Hepatocyte (in vitro differentiated cells): ENCODE measurements around the gene NR2F1-AS1. TPM values are rescaled to one million over a fixed set of nuclear protein-coding genes. Genes with fewer than 3 reads are reported as not detected.

Source experiments
- DNase-seq: peaks from one replicate; pipeline ENCODE4 v3.0.0-alpha.2; 2016; ENCODE audit warnings: low spot score
- H2AFZ ChIP-seq: fragments of 200-600 bp; sonication (generic); 2 replicates; pipeline ENCODE4 v1.6.0; 2016; ENCODE audit warnings: antibody characterized with exemption, mild to moderate bottlenecking
- H3K27ac ChIP-seq: fragments of 200-600 bp; sonication (generic); 2 replicates; pipeline ENCODE4 v1.5.1; 2016; ENCODE audit warnings: mild to moderate bottlenecking
- H3K27me3 ChIP-seq: fragments of 200-600 bp; sonication (generic); 2 replicates; pipeline ENCODE4 v1.6.1; 2016
- H3K36me3 ChIP-seq: fragments of 200-600 bp; sonication (generic); replicated peaks from 2 replicates; pipeline ENCODE4 v1.5.1; 2016; ENCODE audit warnings: low read depth; ENCODE audit not compliant: insufficient read depth
- H3K4me1 ChIP-seq: fragments of 200-600 bp; sonication (generic); 2 replicates; pipeline ENCODE4 v1.5.1; 2016; ENCODE audit warnings: mild to moderate bottlenecking, moderate library complexity; ENCODE audit not compliant: insufficient read depth
- H3K4me2 ChIP-seq: fragments of 200-600 bp; sonication (generic); 2 replicates; pipeline ENCODE4 v1.6.0; 2016
- H3K4me3 ChIP-seq: fragments of 200-600 bp; sonication (generic); 2 replicates; pipeline ENCODE4 v1.5.1; 2016; ENCODE audit warnings: mild to moderate bottlenecking
- H3K79me2 ChIP-seq: fragments of 200-600 bp; sonication (generic); 2 replicates; pipeline ENCODE4 v1.6.0; 2017; ENCODE audit warnings: mild to moderate bottlenecking
- H3K9me2 ChIP-seq: fragments of 200-600 bp; sonication (generic); replicated peaks from 2 replicates; pipeline ENCODE4 v1.6.0; 2017; ENCODE audit warnings: mild to moderate bottlenecking; ENCODE audit not compliant: insufficient read depth
- H3K9me3 ChIP-seq: fragments of 200-600 bp; sonication (generic); 2 replicates; pipeline ENCODE4 v1.5.1; 2016; ENCODE audit warnings: low read depth, mild to moderate bottlenecking
- H4K20me1 ChIP-seq: fragments of 200-600 bp; sonication (generic); 2 replicates; pipeline ENCODE4 v1.6.0; 2016; ENCODE audit warnings: mild to moderate bottlenecking; ENCODE audit not compliant: insufficient read depth, poor library complexity, severe bottlenecking
- CTCF ChIP-seq: fragments of 200-600 bp; sonication (generic); IDR thresholded peaks from 2 replicates; pipeline ENCODE4 v1.5.1; 2016; ENCODE audit warnings: antibody characterized with exemption, mild to moderate bottlenecking; ENCODE audit not compliant: poor library complexity
- EZH2 ChIP-seq: fragments of 200-600 bp; sonication (generic); IDR thresholded peaks from 2 replicates; pipeline ENCODE4 v1.6.1; 2016; ENCODE audit warnings: antibody characterized with exemption, mild to moderate bottlenecking, borderline replicate concordance
- EZH2phosphoT487 ChIP-seq: fragments of 200-600 bp; sonication (generic); IDR thresholded peaks from one replicate; pipeline ENCODE4 v1.6.1; 2018; ENCODE audit warnings: antibody characterized with exemption, mild to moderate bottlenecking, low read depth, moderate library complexity; ENCODE audit not compliant: unreplicated experiment, severe bottlenecking
- WGBS: methylation state at CpG from one replicate; pipeline ENCODE4 v1.1.6; 2016; ENCODE audit warnings: low lambda C conversion rate; ENCODE audit errors: missing lambda C conversion rate; 5-methylcytosine and 5-hydroxymethylcytosine counted together
- polyA plus RNA-seq: library from polyadenylated mRNA; unstranded; fragments of >200 nt; fragmentation: Nextera tagmentation; extraction: Ambion mirVana; gene quantifications from 2 replicates; pipeline ENCODE4 v1.2.1, GENCODE V29; 2016
- total RNA-seq: library from RNA; depleted of rRNA; stranded (reverse); fragments of >200 nt; gene quantifications from 2 replicates; pipeline ENCODE4 v1.2.3, GENCODE V29; 2014

NR2F1-AS1 gene
- total and polyA plus RNA-seq, 2 experiments from 2014 or later, result 8.4 to 8.6 TPM

GRCh38 chr5:93601802-93602155 lies 20.8 kb upstream of the NR2F1-AS1 start:
- H3K4me3 ChIP-seq, result no peak overlapping the region
- WGBS, result 10% methylated on average over 9 of the region's 9 CpGs

GRCh38 chr5:93601071-93601801 lies 20.2 kb upstream of the NR2F1-AS1 start:
- Histone ChIP-seq H2AFZ (no peak overlapping the region), H3K36me3 (no peaks in the 10 kb centered on the region), H3K27ac (no peak overlapping the region), H3K4me3 (no peak overlapping the region), H3K79me2 (no peaks in the 10 kb centered on the region), H3K4me2 (peak overlapping the region; percentile 57), H3K9me3 (no peaks in the 10 kb centered on the region), H3K9me2 (no peaks in the 10 kb centered on the region), H3K27me3 (peaks cover 100% of the 10 kb centered on the region), H3K4me1 (peaks cover 5% of the 10 kb centered on the region), H4K20me1 (no peaks in the 10 kb centered on the region)
- DNase-seq, result no peak
- WGBS, result 18% methylated on average over 3 of the region's 3 CpGs
- TF ChIP-seq CTCF (no peak), EZH2phosphoT487 (no peak), EZH2 (no peak)

More at GRCh38 chr5:93601802-93602155, 20.8 kb upstream of the NR2F1-AS1 start:
- Histone ChIP-seq H3K4me1 (peaks cover 5% of the 10 kb centered on the region), H3K27me3 (peaks cover 100% of the 10 kb centered on the region), H3K9me3 (no peaks in the 10 kb centered on the region), H4K20me1 (no peaks in the 10 kb centered on the region), H3K9me2 (no peaks in the 10 kb centered on the region), H2AFZ (no peak overlapping the region), H3K79me2 (no peaks in the 10 kb centered on the region), H3K27ac (no peak overlapping the region), H3K36me3 (no peaks in the 10 kb centered on the region), H3K4me2 (peak overlapping the region; percentile 57)
- DNase-seq, result no peak
- TF ChIP-seq EZH2phosphoT487 (peak; percentile 48), EZH2 (no peak)

- 17% methylated on average over 8 of the region's 8 CpGs for WGBS
- TF ChIP-seq EZH2 (peak; percentile 16), CTCF (no peak), EZH2phosphoT487 (no peak)
- DNase-seq, result no peak
- no peaks in the 10 kb centered on the region for H3K9me2 ChIP-seq
- H3K9me3 ChIP-seq, result no peaks in the 10 kb centered on the region
- no peaks in the 10 kb centered on the region for H4K20me1 ChIP-seq
- peaks cover 100% of the 10 kb centered on the region for H3K27me3 ChIP-seq
- H3K4me1 ChIP-seq, result peaks cover 5% of the 10 kb centered on the region
- H3K4me3 ChIP-seq, result no peak overlapping the region
- H3K36me3 ChIP-seq, result no peaks in the 10 kb centered on the region
- H3K79me2 ChIP-seq, result no peaks in the 10 kb centered on the region
- no peak overlapping the region for H3K4me2 ChIP-seq
- H3K27ac ChIP-seq, result no peak overlapping the region
- no peak overlapping the region for H2AFZ ChIP-seq
These were observed 19.5 kb upstream of the NR2F1-AS1 start for GRCh38 chr5:93600409-93601070.

GRCh38 chr5:93599399-93600120 lies 18.5 kb upstream of the NR2F1-AS1 start:
- H4K20me1 ChIP-seq, result no peaks in the 10 kb centered on the region
- peaks cover 100% of the 10 kb centered on the region for H3K27me3 ChIP-seq
- no peak overlapping the region for H3K4me3 ChIP-seq
- H2AFZ ChIP-seq, result no peak overlapping the region
- no peaks in the 10 kb centered on the region for H3K79me2 ChIP-seq
- 16% methylated on average over 17 of the region's 17 CpGs for WGBS
- peaks cover 5% of the 10 kb centered on the region for H3K4me1 ChIP-seq
- no peaks in the 10 kb centered on the region for H3K9me2 ChIP-seq
- H3K9me3 ChIP-seq, result no peaks in the 10 kb centered on the region
- TF ChIP-seq CTCF (no peak), EZH2 (no peak), EZH2phosphoT487 (no peak)
- no peak overlapping the region for H3K4me2 ChIP-seq
- no peak for DNase-seq
- H3K27ac ChIP-seq, result no peak overlapping the region
- H3K36me3 ChIP-seq, result no peaks in the 10 kb centered on the region
